ENCODE data around the gene THNSL1. TPM values are rescaled to one million over a fixed set of nuclear protein-coding genes. Genes with fewer than 3 reads are reported as not detected.

Gene THNSL1
- total and polyA plus RNA-seq, 9 of the 15 experiments (the other 6 are each of a cell fraction or from before 2014, with no cell fraction given) = 4.5 to 8.6 (median 6.3) TPM

DNA sequence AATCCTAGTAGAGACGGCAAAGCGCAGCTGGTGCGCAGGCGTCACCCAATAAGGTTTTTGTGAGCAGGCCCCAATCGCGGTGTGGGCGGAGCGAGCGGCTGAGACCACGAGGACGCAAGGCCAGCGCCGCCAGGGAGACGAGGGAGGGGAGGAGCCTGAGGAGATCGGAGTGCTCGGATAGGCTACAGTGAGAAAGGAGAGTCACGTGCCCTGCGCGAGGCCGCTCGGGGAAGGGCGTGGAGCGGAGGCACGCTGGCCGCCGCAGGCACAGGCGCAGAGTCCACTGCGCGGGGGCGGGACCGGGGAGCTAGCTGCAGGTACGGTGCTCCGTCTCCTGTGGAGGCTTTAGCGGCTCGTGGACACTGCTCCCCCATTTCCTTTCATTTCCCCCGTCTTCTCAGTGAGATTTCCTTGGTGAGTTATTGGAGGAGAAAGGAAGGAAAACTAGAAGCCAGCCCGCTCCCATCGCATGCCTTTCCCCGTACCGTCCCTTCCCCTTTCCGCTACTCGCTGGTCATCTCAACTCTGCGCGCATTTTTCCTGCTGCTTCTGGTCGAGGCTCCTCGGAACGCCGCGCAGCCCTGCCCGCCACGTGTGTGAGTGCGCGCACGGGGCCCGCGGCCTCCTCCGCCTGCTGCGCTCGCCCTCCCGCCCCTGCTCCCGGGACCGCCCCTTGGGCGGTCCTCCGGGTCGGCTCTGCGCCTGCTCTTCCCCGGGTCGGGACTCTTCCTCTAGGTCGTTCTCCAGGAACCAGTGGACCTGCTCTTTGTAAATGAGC, at the start of gene THNSL1 (continued):
- TF ChIP-seq FUS (optimal IDR thresholded peaks at IDR 0.05; ENCODE audit: low read depth, low read length) (no peak), KAT8 (IDR thresholded peaks at IDR 0.05; ENCODE audit: low read depth) (no peak), ZFPM2 (CRISPR knock-in tag; IDR thresholded peaks at IDR 0.05) (no peak), XRCC3 (IDR thresholded peaks at IDR 0.05) (no peak), HNRNPH1 (optimal IDR thresholded peaks at IDR 0.05; ENCODE audit: low read depth, low read length) (no peak), FOXM1 (IDR thresholded peaks at IDR 0.05; ENCODE audit: low read depth) (no peak), FOXM1 (CRISPR knock-in tag; IDR thresholded peaks at IDR 0.05; ENCODE audit: low read depth) (peak; percentile 97), ZNF764 (CRISPR knock-in tag; IDR thresholded peaks at IDR 0.05; ENCODE audit: low read depth) (no peak), ZNF384 (IDR thresholded peaks at IDR 0.05; ENCODE audit: low read depth, low read length) (no peak), ZNF584 (CRISPR knock-in tag; IDR thresholded peaks at IDR 0.05; ENCODE audit: low read depth) (no peak), CREBBP (IDR thresholded peaks at IDR 0.05; ENCODE audit: low read depth, low read length) (no peak), ELF1 (tag; IDR thresholded peaks at IDR 0.05) (peak; percentile 44; the same call in 1 of the 2 replicates), MXI1 (IDR thresholded peaks at IDR 0.05; ENCODE audit: low read depth, low read length) (peak; percentile 85), DACH1 (IDR thresholded peaks at IDR 0.05; ENCODE audit: partially characterized antibody) (no peak), HOXB6 (CRISPR knock-in tag; IDR thresholded peaks at IDR 0.05; ENCODE audit: borderline replicate concordance) (no peak), ZNF699 (CRISPR knock-in tag; IDR thresholded peaks at IDR 0.05; ENCODE audit: insufficient replicate concordance) (no peak), ETV1 (tag; conservative IDR thresholded peaks at IDR 0.05; ENCODE audit: low read depth) (no peak), SIX5 (IDR thresholded peaks at IDR 0.05; ENCODE audit: borderline replicate concordance in 1 of 2, insufficient read depth in 1 of 2, low read depth in 1 of 2, low read length in 2 of 2) (no peak), MEIS2 (IDR thresholded peaks at IDR 0.05; ENCODE audit: partially characterized antibody) (peak; percentile 78)
- TF ChIP-seq, protein P1, sequence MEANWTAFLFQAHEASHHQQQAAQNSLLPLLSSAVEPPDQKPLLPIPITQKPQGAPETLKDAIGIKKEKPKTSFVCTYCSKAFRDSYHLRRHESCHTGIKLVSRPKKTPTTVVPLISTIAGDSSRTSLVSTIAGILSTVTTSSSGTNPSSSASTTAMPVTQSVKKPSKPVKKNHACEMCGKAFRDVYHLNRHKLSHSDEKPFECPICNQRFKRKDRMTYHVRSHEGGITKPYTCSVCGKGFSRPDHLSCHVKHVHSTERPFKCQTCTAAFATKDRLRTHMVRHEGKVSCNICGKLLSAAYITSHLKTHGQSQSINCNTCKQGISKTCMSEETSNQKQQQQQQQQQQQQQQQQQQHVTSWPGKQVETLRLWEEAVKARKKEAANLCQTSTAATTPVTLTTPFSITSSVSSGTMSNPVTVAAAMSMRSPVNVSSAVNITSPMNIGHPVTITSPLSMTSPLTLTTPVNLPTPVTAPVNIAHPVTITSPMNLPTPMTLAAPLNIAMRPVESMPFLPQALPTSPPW (CRISPR knock-in tag; IDR thresholded peaks at IDR 0.05) = peak; percentile 49
- TF ChIP-seq, protein P2, sequence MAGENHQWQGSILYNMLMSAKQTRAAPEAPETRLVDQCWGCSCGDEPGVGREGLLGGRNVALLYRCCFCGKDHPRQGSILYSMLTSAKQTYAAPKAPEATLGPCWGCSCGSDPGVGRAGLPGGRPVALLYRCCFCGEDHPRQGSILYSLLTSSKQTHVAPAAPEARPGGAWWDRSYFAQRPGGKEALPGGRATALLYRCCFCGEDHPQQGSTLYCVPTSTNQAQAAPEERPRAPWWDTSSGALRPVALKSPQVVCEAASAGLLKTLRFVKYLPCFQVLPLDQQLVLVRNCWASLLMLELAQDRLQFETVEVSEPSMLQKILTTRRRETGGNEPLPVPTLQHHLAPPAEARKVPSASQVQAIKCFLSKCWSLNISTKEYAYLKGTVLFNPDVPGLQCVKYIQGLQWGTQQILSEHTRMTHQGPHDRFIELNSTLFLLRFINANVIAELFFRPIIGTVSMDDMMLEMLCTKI (IDR thresholded peaks at IDR 0.05; ENCODE audit: partially characterized antibody) = no peak
- TF ChIP-seq, protein P3, sequence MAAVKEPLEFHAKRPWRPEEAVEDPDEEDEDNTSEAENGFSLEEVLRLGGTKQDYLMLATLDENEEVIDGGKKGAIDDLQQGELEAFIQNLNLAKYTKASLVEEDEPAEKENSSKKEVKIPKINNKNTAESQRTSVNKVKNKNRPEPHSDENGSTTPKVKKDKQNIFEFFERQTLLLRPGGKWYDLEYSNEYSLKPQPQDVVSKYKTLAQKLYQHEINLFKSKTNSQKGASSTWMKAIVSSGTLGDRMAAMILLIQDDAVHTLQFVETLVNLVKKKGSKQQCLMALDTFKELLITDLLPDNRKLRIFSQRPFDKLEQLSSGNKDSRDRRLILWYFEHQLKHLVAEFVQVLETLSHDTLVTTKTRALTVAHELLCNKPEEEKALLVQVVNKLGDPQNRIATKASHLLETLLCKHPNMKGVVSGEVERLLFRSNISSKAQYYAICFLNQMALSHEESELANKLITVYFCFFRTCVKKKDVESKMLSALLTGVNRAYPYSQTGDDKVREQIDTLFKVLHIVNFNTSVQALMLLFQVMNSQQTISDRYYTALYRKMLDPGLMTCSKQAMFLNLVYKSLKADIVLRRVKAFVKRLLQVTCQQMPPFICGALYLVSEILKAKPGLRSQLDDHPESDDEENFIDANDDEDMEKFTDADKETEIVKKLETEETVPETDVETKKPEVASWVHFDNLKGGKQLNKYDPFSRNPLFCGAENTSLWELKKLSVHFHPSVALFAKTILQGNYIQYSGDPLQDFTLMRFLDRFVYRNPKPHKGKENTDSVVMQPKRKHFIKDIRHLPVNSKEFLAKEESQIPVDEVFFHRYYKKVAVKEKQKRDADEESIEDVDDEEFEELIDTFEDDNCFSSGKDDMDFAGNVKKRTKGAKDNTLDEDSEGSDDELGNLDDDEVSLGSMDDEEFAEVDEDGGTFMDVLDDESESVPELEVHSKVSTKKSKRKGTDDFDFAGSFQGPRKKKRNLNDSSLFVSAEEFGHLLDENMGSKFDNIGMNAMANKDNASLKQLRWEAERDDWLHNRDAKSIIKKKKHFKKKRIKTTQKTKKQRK (IDR thresholded peaks at IDR 0.05; ENCODE audit: borderline replicate concordance, low read depth, low read length) = no peak
